ENCODE measurements around the gene APAF1. TPM values are rescaled to one million over a fixed set of nuclear protein-coding genes. Genes with fewer than 3 reads are reported as not detected.

The APAF1 gene
- total and polyA plus RNA-seq, 9 of the 15 experiments (the other 6 are each of a cell fraction or from before 2014, with no cell fraction given), result 5.1 to 15.7 (median 9.9) TPM

DNA sequence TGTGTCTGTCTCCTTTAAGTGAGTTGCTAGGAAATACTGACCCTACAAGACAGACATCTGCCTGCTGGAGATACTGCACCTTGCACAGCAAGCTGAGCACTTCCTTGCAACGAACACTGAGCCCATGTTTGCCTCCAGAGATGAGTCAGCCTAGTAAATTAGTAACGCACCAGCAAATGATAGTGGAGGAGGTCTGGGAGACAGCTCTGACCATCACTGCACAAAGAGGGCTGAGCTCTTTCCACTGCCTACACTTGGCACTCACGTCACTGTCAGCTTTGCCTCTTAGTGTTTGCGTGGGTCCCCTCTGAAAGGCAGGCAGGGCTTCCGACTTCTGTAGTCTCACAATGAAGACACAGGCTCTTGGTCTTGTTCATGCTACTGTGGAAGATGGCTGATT, 109.0 kb downstream of the APAF1 start (continued):
- TF ChIP-seq KDM5B (IDR thresholded peaks at IDR 0.05; ENCODE audit: insufficient replicate concordance, low read depth, low read length), result no peak
- peak; percentile 77 for TF ChIP-seq JUN (IDR thresholded peaks at IDR 0.05; ENCODE audit: borderline replicate concordance, low read depth, low read length)
- TF ChIP-seq JUN (CRISPR knock-in tag; IDR thresholded peaks at IDR 0.05; ENCODE audit: borderline replicate concordance), result no peak
- TF ChIP-seq CBFA2T3 (IDR thresholded peaks at IDR 0.05), result peak; percentile 82
- TF ChIP-seq MEF2A (IDR thresholded peaks at IDR 0.05; ENCODE audit: control insufficient read depth, low read depth, low read length), result no peak
- no peak for TF ChIP-seq ESRRB (CRISPR knock-in tag; IDR thresholded peaks at IDR 0.05; ENCODE audit: borderline replicate concordance)
- no peak for TF ChIP-seq CHD1 (IDR thresholded peaks at IDR 0.05; ENCODE audit: low read length)
- TF ChIP-seq MEIS2 (IDR thresholded peaks at IDR 0.05; ENCODE audit: partially characterized antibody), result peak; percentile 47
- peak; percentile 56; the same call in 1 of the 2 replicates for TF ChIP-seq DMBX1 (CRISPR knock-in tag; IDR thresholded peaks at IDR 0.05; ENCODE audit: borderline replicate concordance)
- TF ChIP-seq, protein P1, sequence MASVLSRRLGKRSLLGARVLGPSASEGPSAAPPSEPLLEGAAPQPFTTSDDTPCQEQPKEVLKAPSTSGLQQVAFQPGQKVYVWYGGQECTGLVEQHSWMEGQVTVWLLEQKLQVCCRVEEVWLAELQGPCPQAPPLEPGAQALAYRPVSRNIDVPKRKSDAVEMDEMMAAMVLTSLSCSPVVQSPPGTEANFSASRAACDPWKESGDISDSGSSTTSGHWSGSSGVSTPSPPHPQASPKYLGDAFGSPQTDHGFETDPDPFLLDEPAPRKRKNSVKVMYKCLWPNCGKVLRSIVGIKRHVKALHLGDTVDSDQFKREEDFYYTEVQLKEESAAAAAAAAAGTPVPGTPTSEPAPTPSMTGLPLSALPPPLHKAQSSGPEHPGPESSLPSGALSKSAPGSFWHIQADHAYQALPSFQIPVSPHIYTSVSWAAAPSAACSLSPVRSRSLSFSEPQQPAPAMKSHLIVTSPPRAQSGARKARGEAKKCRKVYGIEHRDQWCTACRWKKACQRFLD (CRISPR knock-in tag; IDR thresholded peaks at IDR 0.05), result 0 out of 2 replicates have a peak, but pooled peaks have one; percentile 6
- peak; percentile 80 for TF ChIP-seq ARID1B (IDR thresholded peaks at IDR 0.05)
- TF ChIP-seq ATF1 (CRISPR knock-in tag; IDR thresholded peaks at IDR 0.05), result no peak
- TF ChIP-seq ATF1 (tag; IDR thresholded peaks at IDR 0.05), result peak; percentile 41; the same call in 1 of the 2 replicates
- TF ChIP-seq, protein P2, sequence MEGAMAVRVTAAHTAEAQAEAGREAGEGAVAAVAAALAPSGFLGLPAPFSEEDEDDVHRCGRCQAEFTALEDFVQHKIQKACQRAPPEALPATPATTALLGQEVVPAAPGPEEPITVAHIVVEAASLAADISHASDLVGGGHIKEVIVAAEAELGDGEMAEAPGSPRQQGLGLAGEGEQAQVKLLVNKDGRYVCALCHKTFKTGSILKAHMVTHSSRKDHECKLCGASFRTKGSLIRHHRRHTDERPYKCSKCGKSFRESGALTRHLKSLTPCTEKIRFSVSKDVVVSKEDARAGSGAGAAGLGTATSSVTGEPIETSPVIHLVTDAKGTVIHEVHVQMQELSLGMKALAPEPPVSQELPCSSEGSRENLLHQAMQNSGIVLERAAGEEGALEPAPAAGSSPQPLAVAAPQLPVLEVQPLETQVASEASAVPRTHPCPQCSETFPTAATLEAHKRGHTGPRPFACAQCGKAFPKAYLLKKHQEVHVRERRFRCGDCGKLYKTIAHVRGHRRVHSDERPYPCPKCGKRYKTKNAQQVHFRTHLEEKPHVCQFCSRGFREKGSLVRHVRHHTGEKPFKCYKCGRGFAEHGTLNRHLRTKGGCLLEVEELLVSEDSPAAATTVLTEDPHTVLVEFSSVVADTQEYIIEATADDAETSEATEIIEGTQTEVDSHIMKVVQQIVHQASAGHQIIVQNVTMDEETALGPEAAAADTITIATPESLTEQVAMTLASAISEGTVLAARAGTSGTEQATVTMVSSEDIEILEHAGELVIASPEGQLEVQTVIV (CRISPR knock-in tag; IDR thresholded peaks at IDR 0.05; ENCODE audit: borderline replicate concordance), result no peak
- no peak for TF ChIP-seq NR3C1 (CRISPR knock-in tag; IDR thresholded peaks at IDR 0.05)
- TF ChIP-seq EHMT2 (IDR thresholded peaks at IDR 0.05), result 0 out of 2 replicates have a peak, but pooled peaks have one; percentile 15
- TF ChIP-seq GABPB2 (CRISPR knock-in tag; conservative IDR thresholded peaks at IDR 0.05), result no peak
- peak in 1 of 2 experiments; percentile 73; a peak in 2 of 4 replicates for TF ChIP-seq RCOR1 (IDR thresholded peaks at IDR 0.05; ENCODE audit: borderline replicate concordance in 1 of 2, low read depth in 2 of 2, low read length in 2 of 2)
- TF ChIP-seq ZKSCAN8 (CRISPR knock-in tag; IDR thresholded peaks at IDR 0.05), result no peak
- TF ChIP-seq LCOR (CRISPR knock-in tag; IDR thresholded peaks at IDR 0.05), result peak; percentile 62; the same call in 1 of the 2 replicates
- peak; percentile 96 for TF ChIP-seq JUND (IDR thresholded peaks at IDR 0.05; ENCODE audit: borderline replicate concordance, low read depth, low read length)
- TF ChIP-seq JUND (tag; IDR thresholded peaks at IDR 0.05; ENCODE audit: borderline replicate concordance, low read depth, low read length), result peak; percentile 91; the same call in 2 of the 3 replicates
- no peak for TF ChIP-seq MBD2 (IDR thresholded peaks at IDR 0.05; ENCODE audit: borderline replicate concordance, low read depth)
- no peak for TF ChIP-seq PPARD (CRISPR knock-in tag; IDR thresholded peaks at IDR 0.05)
- no peak for TF ChIP-seq NFRKB (IDR thresholded peaks at IDR 0.05; ENCODE audit: low read depth)
- TF ChIP-seq TEAD4 (IDR thresholded peaks at IDR 0.05; ENCODE audit: low read length), result peak; percentile 77
- no peak for TF ChIP-seq TEAD4 (CRISPR knock-in tag; IDR thresholded peaks at IDR 0.05; ENCODE audit: borderline replicate concordance)

Measured in K562 (cell line).